Endothelial cell of umbilical vein (primary cell): ENCODE measurements around the gene JPH3.

Source experiments
- CTCF ChIP-seq, 2 donors: IDR thresholded peaks; 1 replicate in 1 of 2; 2 replicates in 1 of 2; pipeline ENCODE4 v1.5.1; 2011; ENCODE audit warnings: low read length in 2 of 2, mild to moderate bottlenecking in 2 of 2, moderate library complexity in 2 of 2, control low read depth in 1 of 2, inconsistent platforms in 1 of 2, low read depth in 1 of 2; ENCODE audit not compliant: insufficient read depth in 1 of 2; ENCODE audit errors: extremely low read depth in 1 of 2
- EZH2 ChIP-seq: IDR thresholded peaks from 2 replicates; pipeline ENCODE4 v1.6.1; 2012; ENCODE audit warnings: borderline replicate concordance, low read depth, mild to moderate bottlenecking, moderate library complexity, low read length, inconsistent platforms; ENCODE audit not compliant: severe bottlenecking
- JUN ChIP-seq: IDR thresholded peaks from 2 replicates; pipeline ENCODE4 v1.6.1; 2011; ENCODE audit warnings: borderline replicate concordance, low read depth; ENCODE audit not compliant: insufficient read length, insufficient read depth
- MYC ChIP-seq: IDR thresholded peaks from one replicate; pipeline ENCODE4 v1.6.1; 2011; ENCODE audit warnings: mild to moderate bottlenecking, low read depth, low read length
- POLR2A ChIP-seq: IDR thresholded peaks from 2 replicates; pipeline ENCODE4 v1.6.1; 2012; ENCODE audit warnings: low read depth, mild to moderate bottlenecking, control low read depth, low read length
- POLR2AphosphoS5 ChIP-seq: IDR thresholded peaks from 2 replicates; pipeline ENCODE4 v1.6.1; 2012; ENCODE audit warnings: low read depth, mild to moderate bottlenecking, control low read depth, low read length, moderate library complexity; ENCODE audit not compliant: insufficient read depth

DNA sequence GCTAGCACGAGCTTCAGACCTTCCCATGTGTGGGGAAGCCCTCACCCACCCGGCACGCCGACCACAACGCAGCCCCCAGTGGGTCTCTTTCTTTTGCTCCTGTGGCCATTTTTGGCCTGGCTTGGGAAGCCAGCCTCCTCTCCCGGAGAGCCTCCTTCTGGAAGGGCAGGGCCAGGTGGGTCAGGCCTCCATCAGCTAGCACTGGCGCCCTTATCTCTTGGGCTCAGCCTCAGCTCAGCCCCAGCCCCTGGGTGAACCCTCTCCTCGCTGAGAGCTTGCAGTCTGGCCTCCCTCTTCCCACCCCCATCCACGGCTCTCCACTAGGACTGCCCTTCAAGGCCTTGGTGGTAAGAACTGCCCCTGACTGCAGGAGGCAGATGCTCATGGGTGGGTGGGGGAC is 14.7 kb upstream of the JPH3 start:
- TF ChIP-seq POLR2A (no peak), EZH2 (no peak), POLR2AphosphoS5 (no peak), CTCF (IDR thresholded peaks at IDR 0.05; ENCODE audit: extremely low read depth in 1 of 2, insufficient read depth in 1 of 2, low read depth in 1 of 2, low read length in 2 of 2) (no peak), JUN (no peak), MYC (no peak)
